GM12878 (cell line): ENCODE results near the gene ZNF202. TPM values are rescaled to one million over a fixed set of nuclear protein-coding genes. Genes with fewer than 3 reads are reported as not detected.

Source experiments
- ATAC-seq: fragments of 200-7000 bp; cut with Tn5 transposase; 3 replicates; pipeline ENCODE4 v1.9.1; 2020; ENCODE audit warnings: mild to moderate bottlenecking, moderate library complexity
- BruUV-seq: library from RNA; stranded (reverse); fragments of 400-500 nt; replicated peaks from 2 replicates; lab custom pipeline; 2021; lab: Mats Ljungman, UMichigan
- CTCF ChIA-PET: fragments of 300-600 bp; sonication (Branson Sonifier 250); formaldehyde crosslinking; extraction: SDS; loops from one replicate; lab custom pipeline; 2021; ENCODE audit warnings: inconsistent platforms; lab: Yijun Ruan, JAX
- POLR2A ChIA-PET: fragments of 350-600 bp; formaldehyde crosslinking; extraction: SDS; loops from one replicate; lab custom pipeline; 2021; ENCODE audit warnings: inconsistent platforms; lab: Charles Lee
- RAD21 ChIA-PET: fragments of 300-600 bp; sonication (Branson Sonifier 250); formaldehyde crosslinking; loops from one replicate; lab custom pipeline; 2023; ENCODE audit warnings: antibody characterized with exemption; ENCODE audit not compliant: unreplicated experiment; lab: Charles Lee
- SMC1A ChIA-PET: fragments of 300-600 bp; sonication (Branson Sonifier 250); formaldehyde crosslinking; loops from one replicate; lab custom pipeline; 2023; ENCODE audit not compliant: unreplicated experiment, uncharacterized antibody; lab: Charles Lee
- DNase-seq: peaks from one replicate; pipeline ENCODE4 v3.0.0-alpha.2; 2011; ENCODE audit warnings: low read depth, low spot score
- FAIRE-seq: peaks from 3 replicates; lab custom pipeline; 2011; peaks lifted over from hg19 to GRCh38; lab: Jason Lieb, UNC
- H2AFZ ChIP-seq: 2 replicates; pipeline ENCODE4 v1.6.0; 2011; ENCODE audit warnings: low read depth, low read length, control low read depth; ENCODE audit not compliant: control insufficient read depth
- H3K27ac ChIP-seq: 2 replicates; pipeline ENCODE4 v1.5.1; 2011; ENCODE audit warnings: control low read depth; ENCODE audit not compliant: control insufficient read depth, insufficient read depth
- H3K27me3 ChIP-seq, 2 experiments: replicated peaks in 1 of 2; 2 replicates each; pipeline versions ENCODE4 v1.6.0 to v1.6.1; 2011; ENCODE audit warnings: low read length in 1 of 2; ENCODE audit not compliant: control insufficient read depth in 2 of 2, insufficient read depth in 2 of 2
- H3K36me3 ChIP-seq, 2 experiments: 2 replicates each; pipeline ENCODE4 v1.5.1; 2011; ENCODE audit warnings: low read length in 1 of 2; ENCODE audit not compliant: control insufficient read depth in 2 of 2, insufficient read depth in 2 of 2
- H3K4me1 ChIP-seq: 2 replicates; pipeline ENCODE4 v1.6.1; 2011; ENCODE audit warnings: mild to moderate bottlenecking, low read length, moderate library complexity, mixed read lengths; ENCODE audit not compliant: control insufficient read depth, insufficient read depth
- H3K4me2 ChIP-seq: 2 replicates; pipeline ENCODE4 v1.6.0; 2011; ENCODE audit warnings: control low read depth; ENCODE audit not compliant: control insufficient read depth, insufficient read depth
- H3K4me3 ChIP-seq: fragments of 200-600 bp; sonication (generic); 2 replicates; pipeline ENCODE4 v1.5.1; 2016
- H3K79me2 ChIP-seq: 2 replicates; pipeline ENCODE4 v1.6.0; 2011; ENCODE audit warnings: low read length; ENCODE audit not compliant: control insufficient read depth, insufficient read depth
- H3K9ac ChIP-seq: 2 replicates; pipeline ENCODE4 v1.8.0; 2011; ENCODE audit warnings: low read length, control low read depth, mixed read lengths; ENCODE audit not compliant: control insufficient read depth, insufficient read depth
- H3K9me3 ChIP-seq: replicated peaks from 3 replicates; pipeline ENCODE4 v1.5.1; 2011; ENCODE audit warnings: mild to moderate bottlenecking, low read length; ENCODE audit not compliant: control insufficient read depth, insufficient read depth
- H4K20me1 ChIP-seq: 2 replicates; pipeline ENCODE4 v1.6.0; 2011; ENCODE audit not compliant: control insufficient read depth, insufficient read depth
- BCL3 ChIP-seq: IDR thresholded peaks from 2 replicates; pipeline ENCODE4 v1.6.1; 2011; ENCODE audit warnings: borderline replicate concordance, low read depth, mild to moderate bottlenecking, moderate library complexity, low read length; ENCODE audit not compliant: insufficient read depth, poor library complexity, severe bottlenecking
- CBFB ChIP-seq: IDR thresholded peaks from 2 replicates; pipeline ENCODE4 v1.6.1; 2016; ENCODE audit warnings: antibody characterized with exemption, low read depth
- FOXK2 ChIP-seq: fragments of 450-650 bp; IDR thresholded peaks from 2 replicates; pipeline ENCODE4 v1.6.1; 2017; ENCODE audit warnings: mild to moderate bottlenecking, moderate library complexity
- IKZF1 ChIP-seq: fragments of 450-650 bp; conservative IDR thresholded peaks from 2 replicates; pipeline ENCODE4 v1.6.1; 2017; ENCODE audit warnings: antibody characterized with exemption, mild to moderate bottlenecking
- IRF3 ChIP-seq: fragments of 450-650 bp; IDR thresholded peaks from 2 replicates; pipeline ENCODE4 v1.6.1; 2014; ENCODE audit warnings: mild to moderate bottlenecking
- IRF4 ChIP-seq: IDR thresholded peaks from 2 replicates; pipeline ENCODE4 v1.6.1; 2011; ENCODE audit warnings: low read depth, low read length
- LARP7 ChIP-seq: fragments of 450-650 bp; IDR thresholded peaks from 2 replicates; pipeline ENCODE4 v1.6.1; 2017; ENCODE audit warnings: mild to moderate bottlenecking
- MTA2 ChIP-seq: fragments of 450-650 bp; IDR thresholded peaks from 2 replicates; pipeline ENCODE4 v1.6.1; 2016; ENCODE audit warnings: low read depth, mild to moderate bottlenecking, moderate library complexity
- NFIC ChIP-seq: IDR thresholded peaks from 2 replicates; pipeline ENCODE4 v1.6.1; 2012; ENCODE audit warnings: low read depth, mild to moderate bottlenecking, inconsistent platforms, low read length, moderate library complexity
- PKNOX1 ChIP-seq: fragments of 450-650 bp; IDR thresholded peaks from 2 replicates; pipeline ENCODE4 v1.6.1; 2016; ENCODE audit warnings: mild to moderate bottlenecking
- PML ChIP-seq: IDR thresholded peaks from 2 replicates; pipeline ENCODE4 v1.6.1; 2012; ENCODE audit warnings: low read length, inconsistent platforms
- POLR2A ChIP-seq: IDR thresholded peaks from 2 replicates; pipeline ENCODE4 v1.6.1; 2011; ENCODE audit warnings: low read depth, mild to moderate bottlenecking, low read length
- RBBP5 ChIP-seq: fragments of 200-600 bp; sonication (generic); conservative IDR thresholded peaks from 2 replicates; pipeline ENCODE4 v1.6.1; 2016
- SMC3 ChIP-seq: IDR thresholded peaks from 2 replicates; pipeline ENCODE4 v1.6.1; 2011; ENCODE audit warnings: low read length, improper control_type of control experiment, borderline replicate concordance
- SP1 ChIP-seq: IDR thresholded peaks from one replicate; pipeline ENCODE4 v1.6.1; 2011; ENCODE audit warnings: low read depth, low read length
- TCF3 ChIP-seq: IDR thresholded peaks from 2 replicates; pipeline ENCODE4 v1.6.1; 2012; ENCODE audit warnings: low read depth, mild to moderate bottlenecking, low read length, borderline replicate concordance; ENCODE audit not compliant: insufficient read depth
- ZNF384 ChIP-seq: IDR thresholded peaks from 2 replicates; pipeline ENCODE4 v1.6.1; 2012; ENCODE audit warnings: low read depth, mild to moderate bottlenecking, low read length, improper control_type of control experiment, borderline replicate concordance
- in situ Hi-C: fragments of 300-500 bp; cut with MboI; formaldehyde crosslinking; loops from 9 replicates; pipeline ENCODE4 v1.14.3; 2018; ENCODE audit warnings: mixed read lengths
- intact Hi-C: fragments of 100-400 bp; cut with micrococcal nuclease; formaldehyde crosslinking; loops from one replicate; pipeline ENCODE4 v1.14.2; 2022; ENCODE audit not compliant: unreplicated experiment
- polyA plus RNA-seq, 11 experiments: library from polyadenylated mRNA; depleted of rRNA in 4 of 11; unstranded in 6 of 11; stranded (reverse) in 5 of 11; fragments of >200 nt; fragmentation: Nextera tagmentation in 4 of 11; fragmentation: Illumina TruSeq in 1 of 11; extraction: Ambion mirVana in 4 of 11; extraction: Trizol in 1 of 11; gene quantifications; 1 replicate in 1 of 11; 2 replicates in 10 of 11; pipeline versions ENCODE4 v1.2.1 to v1.2.3, GENCODE V29; 2011 to 2016; ENCODE audit warnings: inconsistent platforms in 2 of 11, missing spikeins in 2 of 11, low read depth in 1 of 11
- total RNA-seq, 4 experiments: library from RNA; depleted of rRNA in 3 of 4; stranded (reverse); fragments of >200 nt in 3 of 4; fragmentation: Illumina TruSeq in 1 of 4; extraction: Trizol in 1 of 4; gene quantifications; 2 replicates each; pipeline versions ENCODE4 v1.2.1 to v1.2.3, GENCODE V29; 2013 to 2021

Gene ZNF202
- total and polyA plus RNA-seq, 10 of the 15 experiments (the other 5 are each of a cell fraction or from before 2014, with no cell fraction given): 2.6 to 13.6 (median 12.2) TPM

GRCh38 chr11:123762422-123762821 is 21.0 kb upstream of the ZNF202 start:
- CTCF ChIA-PET: no interaction called here
- no peak overlapping the region for H3K27ac ChIP-seq
- peaks cover 7% of the 10 kb centered on the region; the same call in 2 of the 3 replicates for H3K9me3 ChIP-seq
- in situ Hi-C loops (no loop called here), intact Hi-C loops (no loop called here)
- no peaks in the 10 kb centered on the region for H3K27me3 ChIP-seq
- H3K79me2 ChIP-seq: no peaks in the 10 kb centered on the region
- SMC1A ChIA-PET: no interaction called here
- H3K9ac ChIP-seq: no peak overlapping the region
- FAIRE-seq: no peak
- H4K20me1 ChIP-seq: no peaks in the 10 kb centered on the region
- peaks cover 5% of the 10 kb centered on the region; the same call in 1 of the 2 replicates for H3K4me1 ChIP-seq
- ATAC-seq: no peak
- no TSS peak for BruUV-seq
- no peak overlapping the region for H3K4me2 ChIP-seq
- RAD21 ChIA-PET: no interaction called here
- H2AFZ ChIP-seq: no peak overlapping the region
- POLR2A ChIA-PET: no interaction called here
- no peak overlapping the region for H3K4me3 ChIP-seq
- no peak for TF ChIP-seq MTA2
- TF ChIP-seq SMC3: no peak
- no peak for TF ChIP-seq BCL3
- no peak for TF ChIP-seq POLR2A
- TF ChIP-seq FOXK2: no peak
- no peak for TF ChIP-seq CBFB
- TF ChIP-seq NFIC: no peak
- TF ChIP-seq SP1: no peak
- no peak for TF ChIP-seq ZNF384
- TF ChIP-seq IRF3: no peak
- no peak for TF ChIP-seq PKNOX1
- TF ChIP-seq PML: no peak
- no peak for TF ChIP-seq LARP7
- no peak for TF ChIP-seq IKZF1
- TF ChIP-seq TCF3: no peak
- no peak for TF ChIP-seq IRF4
- no peak for TF ChIP-seq RBBP5
- H3K36me3 ChIP-seq: no peaks in the 10 kb centered on the region
- DNase-seq: no peak
